A549 treated with DMSO at 1 μM for 4 hours (cell line): ENCODE measurements around the gene HLA-DMA. TPM values are rescaled to one million over a fixed set of nuclear protein-coding genes. Genes with fewer than 3 reads are reported as not detected.

ENCODE experiments used
- total RNA-seq: library from RNA; stranded (reverse); fragments of 200-300 nt; extraction: Qiagen RNA extraction; gene quantifications from 5 replicates; pipeline ENCODE4 v1.2.3, GENCODE V29; 2022; ENCODE audit warnings: low read depth

HLA-DMA gene
- total RNA-seq, result 2.2 to 3.7 TPM (median 3.3 TPM) in 5 replicates

DNA sequence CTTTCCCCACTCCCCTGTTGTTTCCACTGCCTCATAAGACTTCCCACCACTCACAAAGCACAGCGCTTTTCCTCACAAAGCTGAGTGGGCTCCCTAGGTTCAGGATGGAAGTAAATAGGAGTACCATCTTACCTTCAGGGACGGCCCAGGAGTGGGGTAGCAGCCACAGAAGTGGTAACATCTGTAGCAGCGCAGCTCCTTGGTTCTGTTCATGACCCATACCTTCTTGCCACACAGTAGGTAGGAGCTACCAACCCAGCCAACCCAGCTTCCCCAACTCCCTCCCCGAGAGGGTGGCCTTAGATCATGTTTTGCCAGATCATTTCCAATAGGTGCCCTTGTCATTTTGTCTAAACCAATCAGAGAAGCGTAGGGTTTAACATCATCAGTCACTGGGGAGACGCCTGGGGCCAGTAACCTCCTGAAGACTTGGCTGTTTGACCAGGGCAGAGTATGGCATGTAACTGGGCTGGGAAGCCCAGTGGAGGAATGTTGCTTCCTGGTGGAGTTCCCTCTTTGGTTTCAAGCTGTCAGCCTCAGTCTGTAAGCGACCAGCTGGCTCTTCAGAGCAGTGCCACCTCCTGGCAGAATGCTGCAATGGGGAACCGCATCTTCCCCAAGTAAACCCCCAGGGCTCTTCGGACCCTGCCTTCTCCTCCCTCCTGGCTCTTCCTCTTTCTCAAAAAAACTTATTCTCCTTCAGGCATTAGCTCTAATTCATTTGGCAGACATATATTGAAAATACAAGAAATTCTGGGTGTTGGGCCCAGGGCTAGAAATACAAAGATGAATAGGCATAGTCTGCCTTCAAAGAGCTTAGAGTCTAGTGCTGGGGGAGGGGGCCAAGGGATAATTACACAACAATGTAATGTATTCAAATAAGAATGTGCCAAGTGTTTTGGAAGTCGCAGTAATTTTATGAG lies at the start of gene HLA-DMA:
TSS of gene HLA-DMA (minus strand) at position 281 of the 923 bp plus-strand sequence. CDS start at position 220, 61 bp downstream.

DNA sequence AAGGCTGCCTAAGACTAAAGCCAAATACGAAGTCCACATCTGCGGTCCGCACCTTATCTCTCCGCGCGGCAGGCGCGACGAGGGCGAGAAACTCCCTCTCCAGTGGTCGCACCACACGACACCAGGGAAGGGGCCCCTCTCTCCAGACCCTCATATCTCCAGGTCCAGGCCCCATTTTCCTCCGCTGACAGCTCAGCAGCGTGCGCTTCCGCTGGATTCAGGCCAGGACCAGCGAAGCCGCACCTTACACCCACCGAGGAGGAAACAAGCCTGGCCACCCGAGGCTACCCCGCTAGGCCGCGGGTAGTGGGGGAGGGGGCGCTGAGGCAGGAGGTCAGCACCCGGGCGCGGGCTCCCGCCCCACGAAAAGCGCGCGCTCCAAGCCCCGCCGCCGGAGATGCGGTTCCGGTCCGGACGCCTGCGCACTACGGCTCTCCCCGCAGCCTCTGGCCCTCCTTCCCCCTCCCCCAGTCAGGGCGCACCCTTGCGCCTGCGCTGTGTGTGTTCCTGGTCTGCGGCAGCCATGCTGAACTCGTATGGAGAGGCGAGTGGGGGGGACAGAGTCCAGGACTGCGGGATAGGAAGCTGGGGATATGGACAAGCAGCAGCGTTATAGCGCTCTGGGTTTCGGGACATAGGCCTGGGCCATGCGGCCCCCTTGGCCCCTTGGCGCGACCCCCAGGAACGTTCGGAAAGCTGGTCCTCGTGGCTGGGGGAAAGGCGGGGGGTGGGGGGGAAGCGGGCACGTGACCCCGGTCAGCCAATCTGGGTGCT lies 15.4 kb upstream of the HLA-DMA start, which contains the start of gene BRD2:
TSS of gene BRD2 (plus strand) at position 502 of the 774 bp plus-strand sequence. CDS start 4,305 bp downstream, outside the sequence.

DNA sequence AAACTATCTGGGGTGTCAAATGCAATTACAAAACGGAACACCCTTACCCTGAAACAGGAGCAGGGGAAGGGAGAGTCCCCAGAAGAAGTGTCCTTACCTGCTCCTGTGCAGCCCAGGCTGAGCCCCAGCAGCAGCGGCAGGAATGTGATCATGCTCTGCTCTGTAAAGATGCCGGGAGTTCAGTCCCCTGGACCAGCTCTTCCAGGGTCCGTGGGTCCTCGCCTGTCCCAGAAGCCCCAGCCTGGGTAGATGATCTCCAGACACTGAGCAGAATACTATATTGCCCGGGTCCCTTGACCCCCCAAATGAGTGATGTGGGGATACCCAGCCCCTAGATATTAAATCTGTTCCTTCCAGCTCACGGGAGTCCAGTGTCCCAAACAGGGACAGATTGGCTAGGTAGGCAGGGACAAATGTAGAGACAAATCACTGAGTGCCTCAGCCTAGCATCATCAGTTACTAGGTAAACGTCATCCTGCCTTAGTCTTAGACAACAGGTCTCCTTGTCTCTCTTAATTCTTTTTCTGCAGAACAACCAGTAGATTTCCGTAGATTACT lies 12.2 kb downstream of the HLA-DMA start, which contains the start of gene HLA-DMB:
TSS of gene HLA-DMB (minus strand) at position 373 of the 558 bp plus-strand sequence. CDS start at position 152, 221 bp downstream.

Other genes with a start within 250 kb of the HLA-DMA start
- gene HLA-DQA2, start 211.7 kb downstream of the HLA-DMA start, total RNA-seq, result not detected in 5 replicates
- gene HLA-DQB2, start 189.6 kb downstream of the HLA-DMA start, total RNA-seq, result not detected in 5 replicates
- 0.07 to 0.30 TPM (median 0.16 TPM) in 4 of 5 replicates, not detected in the other for gene HLA-DOB, start 136.1 kb downstream of the HLA-DMA start, total RNA-seq
- 15.5 to 21.9 TPM (median 20.9 TPM) in 5 replicates for gene TAP2, start 114.4 kb downstream of the HLA-DMA start, total RNA-seq
- gene PSMB8, start 109.0 kb downstream of the HLA-DMA start, total RNA-seq, result 19.1 to 25.3 TPM (median 21.4 TPM) in 5 replicates
- gene TAP1, start 99.4 kb downstream of the HLA-DMA start, total RNA-seq, result 27.3 to 36.0 TPM (median 34.2 TPM) in 5 replicates
- gene PSMB9, start 98.9 kb downstream of the HLA-DMA start, total RNA-seq, result 16.5 to 22.1 TPM (median 17.2 TPM) in 5 replicates
- 1.2 to 2.3 TPM (median 1.7 TPM) in 5 replicates for gene HLA-DMB, start 12.1 kb downstream of the HLA-DMA start, total RNA-seq
- 130 to 163 TPM (median 144 TPM) in 5 replicates for gene BRD2, start 15.5 kb upstream of the HLA-DMA start, total RNA-seq
- gene HLA-DOA, start 56.5 kb upstream of the HLA-DMA start, total RNA-seq, result not detected in 5 replicates
- 0.10 TPM in 1 of 5 replicates, not detected in the others for gene HLA-DPA1, start 120.6 kb upstream of the HLA-DMA start, total RNA-seq
- not detected in 5 replicates for gene HLA-DPB1, start 122.9 kb upstream of the HLA-DMA start, total RNA-seq
- 0.72 to 1.3 TPM (median 0.89 TPM) in 5 replicates for gene COL11A2, start 239.4 kb upstream of the HLA-DMA start, total RNA-seq
- 15.3 to 22.5 TPM (median 21.5 TPM) in 5 replicates for gene RXRB, start 247.6 kb upstream of the HLA-DMA start, total RNA-seq
- 107 to 124 TPM (median 114 TPM) in 5 replicates for gene SLC39A7, start 247.8 kb upstream of the HLA-DMA start, total RNA-seq